ENCODE measurements around the gene EFNA3.

EFNA3 gene

DNA sequence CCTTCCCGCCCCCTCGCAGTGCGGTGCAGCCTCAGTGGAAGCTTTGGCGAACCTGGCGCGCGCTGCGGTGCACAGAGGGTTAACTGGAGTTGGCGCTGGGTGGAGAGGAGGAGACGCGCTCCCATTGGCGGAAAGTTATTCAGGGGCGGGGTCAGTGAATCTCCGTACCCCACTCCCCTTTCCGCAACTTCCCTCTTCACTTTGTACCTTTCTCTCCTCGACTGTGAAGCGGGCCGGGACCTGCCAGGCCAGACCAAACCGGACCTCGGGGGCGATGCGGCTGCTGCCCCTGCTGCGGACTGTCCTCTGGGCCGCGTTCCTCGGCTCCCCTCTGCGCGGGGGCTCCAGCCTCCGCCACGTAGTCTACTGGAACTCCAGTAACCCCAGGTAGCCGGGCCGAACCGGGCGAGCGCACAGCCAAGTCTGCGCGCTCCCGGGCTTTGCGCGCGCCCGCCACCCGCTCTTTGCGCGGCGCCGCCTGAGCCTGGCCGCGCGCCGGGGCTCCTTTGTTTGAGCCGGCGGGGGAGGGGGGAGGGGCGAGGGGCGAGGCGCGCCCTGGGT lies 15.0 kb upstream of the EFNA3 start, which contains the start of gene EFNA4 (continued):
- TF ChIP-seq ZBTB49 (tag by site-specific recombination; IDR thresholded peaks at IDR 0.05; ENCODE audit: low read depth) (no peak), SCRT1 (tag by site-specific recombination; IDR thresholded peaks at IDR 0.05; ENCODE audit: borderline replicate concordance) (no peak), ZEB2 (tag by site-specific recombination; IDR thresholded peaks at IDR 0.05) (peak; percentile 85), ZNF560 (tag by site-specific recombination; IDR thresholded peaks at IDR 0.05; ENCODE audit: borderline replicate concordance) (no peak), ZNF747 (tag by site-specific recombination; IDR thresholded peaks at IDR 0.05) (no peak), EGR2 (tag by site-specific recombination; IDR thresholded peaks at IDR 0.05; ENCODE audit: low read depth) (no peak), REST (tag by site-specific recombination; IDR thresholded peaks at IDR 0.05) (no peak), ZNF548 (tag by site-specific recombination; IDR thresholded peaks at IDR 0.05) (no peak), ZNF624 (tag by site-specific recombination; IDR thresholded peaks at IDR 0.05) (no peak), ZNF704 (tag by site-specific recombination; IDR thresholded peaks at IDR 0.05) (no peak), ELK4 (IDR thresholded peaks at IDR 0.05; ENCODE audit: borderline replicate concordance, low read depth, low read length) (no peak), ZNF558 (tag by site-specific recombination; IDR thresholded peaks at IDR 0.05) (no peak), ZNF335 (tag by site-specific recombination; conservative IDR thresholded peaks at IDR 0.05) (peak; percentile 65), ZNF776 (tag by site-specific recombination; IDR thresholded peaks at IDR 0.05; ENCODE audit: borderline replicate concordance) (no peak), OVOL3 (tag by site-specific recombination; IDR thresholded peaks at IDR 0.05) (no peak), ZBTB8A (tag by site-specific recombination; IDR thresholded peaks at IDR 0.05) (no peak), HOXD13 (CRISPR knock-in tag; IDR thresholded peaks at IDR 0.05; ENCODE audit: borderline replicate concordance) (no peak), OSR2 (tag by site-specific recombination; IDR thresholded peaks at IDR 0.05) (no peak; the same call in 1 of the 2 replicates), BCL11A (tag by site-specific recombination; IDR thresholded peaks at IDR 0.05; ENCODE audit: low read depth) (peak; percentile 47; the same call in 1 of the 2 replicates), PRDM1 (tag by site-specific recombination; IDR thresholded peaks at IDR 0.05) (peak; percentile 96), ZNF416 (tag by site-specific recombination; IDR thresholded peaks at IDR 0.05) (no peak), ZFP3 (tag by site-specific recombination; IDR thresholded peaks at IDR 0.05; ENCODE audit: low read depth) (no peak), ZNF510 (tag by site-specific recombination; IDR thresholded peaks at IDR 0.05; ENCODE audit: insufficient replicate concordance) (no peak), ZNF768 (tag by site-specific recombination; IDR thresholded peaks at IDR 0.05) (no peak), ZNF707 (tag by site-specific recombination; IDR thresholded peaks at IDR 0.05) (no peak), ZNF354C (tag by site-specific recombination; IDR thresholded peaks at IDR 0.05; ENCODE audit: borderline replicate concordance, low read depth) (no peak), ZNF112 (tag by site-specific recombination; IDR thresholded peaks at IDR 0.05) (no peak)
- TF ChIP-seq, protein P1, sequence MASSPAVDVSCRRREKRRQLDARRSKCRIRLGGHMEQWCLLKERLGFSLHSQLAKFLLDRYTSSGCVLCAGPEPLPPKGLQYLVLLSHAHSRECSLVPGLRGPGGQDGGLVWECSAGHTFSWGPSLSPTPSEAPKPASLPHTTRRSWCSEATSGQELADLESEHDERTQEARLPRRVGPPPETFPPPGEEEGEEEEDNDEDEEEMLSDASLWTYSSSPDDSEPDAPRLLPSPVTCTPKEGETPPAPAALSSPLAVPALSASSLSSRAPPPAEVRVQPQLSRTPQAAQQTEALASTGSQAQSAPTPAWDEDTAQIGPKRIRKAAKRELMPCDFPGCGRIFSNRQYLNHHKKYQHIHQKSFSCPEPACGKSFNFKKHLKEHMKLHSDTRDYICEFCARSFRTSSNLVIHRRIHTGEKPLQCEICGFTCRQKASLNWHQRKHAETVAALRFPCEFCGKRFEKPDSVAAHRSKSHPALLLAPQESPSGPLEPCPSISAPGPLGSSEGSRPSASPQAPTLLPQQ (tag by site-specific recombination; IDR thresholded peaks at IDR 0.05): peak; percentile 46; the same call in 1 of the 2 replicates
- TF ChIP-seq, protein P2, sequence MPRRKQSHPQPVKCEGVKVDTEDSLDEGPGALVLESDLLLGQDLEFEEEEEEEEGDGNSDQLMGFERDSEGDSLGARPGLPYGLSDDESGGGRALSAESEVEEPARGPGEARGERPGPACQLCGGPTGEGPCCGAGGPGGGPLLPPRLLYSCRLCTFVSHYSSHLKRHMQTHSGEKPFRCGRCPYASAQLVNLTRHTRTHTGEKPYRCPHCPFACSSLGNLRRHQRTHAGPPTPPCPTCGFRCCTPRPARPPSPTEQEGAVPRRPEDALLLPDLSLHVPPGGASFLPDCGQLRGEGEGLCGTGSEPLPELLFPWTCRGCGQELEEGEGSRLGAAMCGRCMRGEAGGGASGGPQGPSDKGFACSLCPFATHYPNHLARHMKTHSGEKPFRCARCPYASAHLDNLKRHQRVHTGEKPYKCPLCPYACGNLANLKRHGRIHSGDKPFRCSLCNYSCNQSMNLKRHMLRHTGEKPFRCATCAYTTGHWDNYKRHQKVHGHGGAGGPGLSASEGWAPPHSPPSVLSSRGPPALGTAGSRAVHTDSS (tag by site-specific recombination; IDR thresholded peaks at IDR 0.05): no peak

Measured in HEK293 (cell line).